NCI-H2107 (cell line): ENCODE results near the gene RRN3.
A peak's percentile ranks its signal among the peaks of the same experiment; 100 is the strongest.
"Not testable (repeated sequence)": the region's sequence is repeated elsewhere in the genome, so short reads cannot be mapped to it uniquely, and the experiment has no call there.

ENCODE experiments used
- DNase-seq: peaks from one replicate; lab custom pipeline; 2025; lab: John Stamatoyannopoulos, UW

RRN3 gene

GRCh38 chr16:15027503-15028344 lies 66.3 kb downstream of the RRN3 start:
- DNase-seq = not testable (repeated sequence)

DNA sequence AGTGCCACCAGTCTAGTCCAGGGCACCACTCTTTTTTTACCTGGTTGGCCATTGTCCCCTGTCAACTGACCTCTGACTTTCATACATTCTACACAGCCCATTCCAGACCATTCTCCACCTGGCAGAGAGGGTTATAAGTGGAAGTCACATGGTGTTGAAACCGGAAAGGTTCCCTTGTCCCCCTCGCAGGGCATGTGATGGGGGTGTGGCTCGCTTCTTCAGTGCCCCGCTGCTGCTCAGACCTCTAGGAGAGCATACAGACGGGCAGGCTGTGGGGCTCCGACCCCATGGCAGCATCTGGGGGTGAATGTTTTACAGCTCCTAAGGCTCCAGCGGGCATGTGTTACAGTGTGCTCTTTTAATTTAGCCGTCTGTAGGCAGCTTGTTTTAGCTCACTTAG lies 67.0 kb downstream of the RRN3 start:
- not testable (repeated sequence) for DNase-seq

DNA sequence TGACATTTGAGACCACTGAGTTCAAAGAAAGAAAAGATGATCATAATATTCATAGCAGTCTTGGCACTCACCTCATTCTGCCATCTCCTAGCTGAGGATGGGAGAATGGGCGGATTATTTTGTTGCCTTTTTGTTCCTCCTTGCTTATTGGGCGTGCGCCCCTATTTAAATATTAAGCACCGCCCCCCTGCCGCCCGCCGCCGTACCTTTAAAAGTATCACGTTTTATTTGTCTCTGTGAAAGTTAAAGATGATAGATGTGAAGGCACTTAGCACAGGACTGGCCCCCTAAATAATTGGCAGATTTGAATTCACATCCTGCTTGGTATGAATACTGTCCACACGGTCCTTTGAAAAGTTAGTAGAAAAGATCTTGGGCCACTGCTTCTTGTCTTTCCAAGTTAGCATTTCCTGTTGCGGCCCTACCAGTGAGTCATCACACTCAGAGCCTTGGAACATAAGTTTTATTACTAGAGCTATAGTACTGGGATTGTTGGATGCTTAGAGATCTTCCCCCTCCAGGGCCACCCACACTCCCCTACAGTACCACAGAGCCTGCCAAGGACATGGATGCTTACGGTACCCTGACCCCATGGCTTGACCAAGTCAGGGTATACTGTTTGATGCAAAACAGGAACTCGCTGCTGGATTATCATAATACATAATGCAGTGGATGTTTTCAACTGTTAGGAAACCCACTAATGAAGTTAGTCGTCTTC lies 68.7 kb downstream of the RRN3 start:
- not testable (repeated sequence) for DNase-seq

DNA sequence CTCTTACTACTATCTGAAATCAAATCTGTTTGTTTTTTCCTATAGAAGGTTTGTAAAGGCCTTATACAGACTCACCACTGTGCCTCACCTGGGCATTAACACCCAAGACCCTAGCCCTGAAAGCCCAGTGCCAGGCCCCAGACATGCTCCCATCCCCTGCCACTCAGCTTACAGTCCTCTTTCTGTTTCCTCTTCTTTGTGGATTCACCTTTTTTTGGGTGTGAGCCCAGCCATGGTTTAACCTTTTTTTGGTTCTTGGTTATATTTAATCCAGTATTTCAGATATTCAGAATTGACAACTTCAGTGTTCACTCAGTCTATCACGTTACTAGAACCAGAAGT lies 69.2 kb downstream of the RRN3 start:
- DNase-seq = not testable (repeated sequence)

GRCh38 chr16:15023381-15024077 lies 70.5 kb downstream of the RRN3 start:
- DNase-seq = not testable (repeated sequence)

- DNase-seq = peak; percentile 9
These were observed 71.9 kb downstream of the RRN3 start for GRCh38 chr16:15022194-15022593.

- not testable (repeated sequence) for DNase-seq
These were observed 72.6 kb downstream of the RRN3 start for GRCh38 chr16:15021429-15021828.

GRCh38 chr16:15016951-15017580 lies 77.0 kb downstream of the RRN3 start:
- DNase-seq = not testable (repeated sequence)

GRCh38 chr16:15016354-15016753 lies 77.7 kb downstream of the RRN3 start:
- DNase-seq = not testable (repeated sequence)

DNA sequence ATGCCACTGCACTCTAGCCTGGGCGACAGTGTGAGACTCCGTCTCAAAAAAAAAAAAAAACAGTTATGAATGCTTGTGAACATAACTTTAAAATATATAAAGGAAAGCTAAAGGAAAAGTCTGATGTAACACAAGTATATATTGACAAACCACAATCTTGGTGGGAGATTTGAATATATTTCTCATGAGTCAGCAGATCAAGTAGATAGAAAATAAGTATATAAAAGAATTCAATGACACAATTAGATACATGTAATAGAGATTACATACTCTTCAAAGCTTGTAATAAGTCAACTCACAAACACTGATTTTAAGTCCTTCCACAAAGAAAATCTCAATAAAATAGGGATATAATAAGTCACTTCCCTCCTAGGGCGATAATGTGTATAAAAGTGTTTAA lies 78.4 kb downstream of the RRN3 start:
- not testable (repeated sequence) for DNase-seq

GRCh38 chr16:15012941-15013340 lies 81.1 kb downstream of the RRN3 start:
- not testable (repeated sequence) for DNase-seq
